IMR-90 (cell line): Measurements from ENCODE around the gene HSD3B2.

Experiments used
- CHD1 ChIP-seq: IDR thresholded peaks from 2 replicates; pipeline ENCODE4 v1.6.1; 2012; ENCODE audit warnings: low read depth, low read length, improper control_type of control experiment
- CTCF ChIP-seq: conservative IDR thresholded peaks from 2 replicates; pipeline ENCODE4 v1.5.1; 2012; ENCODE audit warnings: mild to moderate bottlenecking, low read depth, low read length, improper control_type of control experiment
- ELK1 ChIP-seq: fragments of 150-350 bp; IDR thresholded peaks from 2 replicates; pipeline ENCODE4 v1.6.1; 2016; ENCODE audit warnings: low read depth, mild to moderate bottlenecking, low read length, moderate library complexity, borderline replicate concordance
- MAFK ChIP-seq: IDR thresholded peaks from 2 replicates; pipeline ENCODE4 v1.6.1; 2012; ENCODE audit warnings: low read depth, low read length, improper control_type of control experiment

- TF ChIP-seq CTCF (no peak), MAFK (no peak), CHD1 (no peak), ELK1 (no peak)
Observed at GRCh38 chr1:119448127-119448511, 33.2 kb downstream of the HSD3B2 start.
